NOMO-1 (cell line): ENCODE results near the gene NEDD4.
A peak's percentile ranks its signal among the peaks of the same experiment; 100 is the strongest.
"Not testable (repeated sequence)": the region's sequence is repeated elsewhere in the genome, so short reads cannot be mapped to it uniquely, and the experiment has no call there.

ENCODE experiments used
- DNase-seq, 2 experiments: peaks; one replicate each; lab custom pipeline; 2025; ENCODE audit not compliant: unreplicated experiment in 2 of 2; lab: John Stamatoyannopoulos, UW

NEDD4 gene

GRCh38 chr15:55993111-55993803, at the start of gene NEDD4:
TSS of gene NEDD4 (minus strand) at chr15:55993612. CDS start at chr15:55993555, 57 bp downstream.
- DNase-seq, result peak; percentile 73 to 81

- no peak for DNase-seq
These were observed 49.1 kb upstream of the NEDD4 start for GRCh38 chr15:56042498-56042897.

GRCh38 chr15:56042031-56042430, 48.6 kb upstream of the NEDD4 start:
- no peak for DNase-seq

GRCh38 chr15:56040081-56041035, 46.9 kb upstream of the NEDD4 start:
- DNase-seq, result no peak

GRCh38 chr15:56038707-56039106, 45.3 kb upstream of the NEDD4 start:
- DNase-seq, result no peak

GRCh38 chr15:56038015-56038414, 44.6 kb upstream of the NEDD4 start:
- DNase-seq, result peak in 1 of 2 experiments; percentile 53

- DNase-seq, result no peak
These were observed 43.2 kb upstream of the NEDD4 start for GRCh38 chr15:56036546-56037067.

GRCh38 chr15:56035166-56035565, 41.8 kb upstream of the NEDD4 start:
- no peak for DNase-seq

GRCh38 chr15:56034514-56034913, 41.1 kb upstream of the NEDD4 start:
- DNase-seq, result no peak

GRCh38 chr15:56032373-56032772, 39.0 kb upstream of the NEDD4 start:
- DNase-seq, result no peak

- DNase-seq, result no peak
These were observed 38.4 kb upstream of the NEDD4 start for GRCh38 chr15:56031836-56032235.

- no peak for DNase-seq
These were observed 38.0 kb upstream of the NEDD4 start for GRCh38 chr15:56031402-56031801.

- no peak for DNase-seq
These were observed 35.0 kb upstream of the NEDD4 start for GRCh38 chr15:56028430-56028829.

- not testable (repeated sequence) for DNase-seq
These were observed 29.7 kb upstream of the NEDD4 start for GRCh38 chr15:56023160-56023559.

GRCh38 chr15:56019819-56020486, 26.5 kb upstream of the NEDD4 start:
- no peak for DNase-seq

GRCh38 chr15:56019060-56019793, 25.8 kb upstream of the NEDD4 start:
- DNase-seq, result no peak

GRCh38 chr15:56017920-56018319, 24.5 kb upstream of the NEDD4 start:
- DNase-seq, result no peak

- no peak for DNase-seq
These were observed 24.1 kb upstream of the NEDD4 start for GRCh38 chr15:56017511-56017910.

GRCh38 chr15:56016281-56016680, 22.9 kb upstream of the NEDD4 start:
- no peak for DNase-seq

- no peak for DNase-seq
These were observed 21.3 kb upstream of the NEDD4 start for GRCh38 chr15:56014677-56015076.
